Effector CD4-positive, alpha-beta T cell (primary cell): Measurements from ENCODE around the gene TACR1.

Experiments used
- DNase-seq: peaks from one replicate; pipeline ENCODE4 v3.0.0-alpha.2; 2020

Gene TACR1

DNA sequence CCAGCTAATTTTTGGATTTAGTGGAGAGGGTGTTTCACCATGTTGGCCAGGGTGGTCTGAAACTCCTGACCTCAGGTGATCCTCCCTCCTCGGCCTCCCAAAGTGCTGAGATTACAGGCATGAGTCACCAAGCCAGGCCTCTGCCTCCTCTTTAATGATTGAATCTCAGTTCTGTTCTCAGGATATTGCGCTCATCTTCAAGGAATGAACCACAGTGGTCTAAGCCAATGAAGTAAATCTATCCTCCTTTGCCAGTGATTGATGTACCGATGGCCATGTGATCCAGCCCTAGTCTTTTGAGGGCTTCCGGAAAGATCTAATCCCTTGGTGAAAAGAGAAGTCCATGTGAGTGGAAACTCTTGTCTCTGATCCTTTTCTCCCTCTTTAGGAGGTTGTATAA lies 192.3 kb downstream of the TACR1 start:
- DNase-seq: no peak

DNA sequence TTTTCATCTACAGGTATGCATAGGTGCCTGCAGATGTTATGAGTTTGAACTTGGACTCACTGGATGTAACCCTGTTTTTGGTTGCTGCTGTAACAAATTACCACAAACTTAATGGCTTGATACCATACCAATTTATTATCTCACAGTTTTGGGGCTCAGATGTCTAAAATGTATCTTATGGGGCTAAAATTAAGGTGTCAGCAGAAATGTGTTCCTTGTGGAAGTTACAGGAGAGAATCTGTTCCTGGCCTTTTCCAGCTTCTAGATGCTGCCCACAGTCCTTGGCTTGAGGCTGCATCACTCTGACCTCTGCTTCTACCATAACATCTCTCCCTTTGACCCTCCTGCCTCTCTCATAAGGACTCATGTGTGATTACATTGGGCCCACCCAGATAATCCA lies 193.3 kb downstream of the TACR1 start:
- no peak for DNase-seq

DNA sequence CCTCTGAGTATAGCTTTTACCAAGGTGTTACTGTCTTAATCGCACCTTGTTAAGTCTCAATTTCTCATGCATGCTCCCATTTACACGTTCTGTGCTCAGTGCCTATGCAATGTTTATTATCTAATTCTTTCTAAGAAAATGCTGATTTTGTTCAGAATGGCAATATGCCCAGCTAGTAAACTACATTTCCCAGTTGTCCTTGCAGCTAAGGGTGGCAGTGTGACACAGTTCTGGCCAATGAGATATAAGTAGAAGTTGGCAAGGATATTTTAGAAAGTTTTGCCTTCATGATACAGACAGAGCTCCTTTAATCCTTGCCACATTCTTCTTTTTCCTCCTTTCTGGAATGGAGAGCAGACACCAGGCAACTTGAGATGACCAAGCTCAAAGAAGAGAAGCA lies 195.5 kb downstream of the TACR1 start:
- DNase-seq: no peak

DNA sequence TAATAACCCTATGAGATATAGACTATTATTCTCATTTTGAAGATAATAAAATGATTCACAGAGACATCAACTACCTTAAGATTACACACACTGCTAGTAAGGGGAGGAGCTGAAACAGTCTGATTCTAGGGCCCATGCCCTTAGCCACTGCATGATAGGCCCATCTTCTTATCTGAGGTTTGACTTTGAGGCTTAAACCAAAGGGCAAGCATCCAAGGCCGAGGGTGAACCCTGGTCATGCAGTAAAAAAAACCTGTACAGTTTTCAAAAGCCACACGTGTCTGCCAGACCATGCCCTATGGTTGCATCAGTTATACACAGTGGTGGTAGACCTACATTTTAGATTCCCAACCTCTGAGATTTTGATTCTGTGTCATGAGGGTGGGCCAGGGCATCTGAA lies 196.0 kb downstream of the TACR1 start:
- DNase-seq: no peak

DNA sequence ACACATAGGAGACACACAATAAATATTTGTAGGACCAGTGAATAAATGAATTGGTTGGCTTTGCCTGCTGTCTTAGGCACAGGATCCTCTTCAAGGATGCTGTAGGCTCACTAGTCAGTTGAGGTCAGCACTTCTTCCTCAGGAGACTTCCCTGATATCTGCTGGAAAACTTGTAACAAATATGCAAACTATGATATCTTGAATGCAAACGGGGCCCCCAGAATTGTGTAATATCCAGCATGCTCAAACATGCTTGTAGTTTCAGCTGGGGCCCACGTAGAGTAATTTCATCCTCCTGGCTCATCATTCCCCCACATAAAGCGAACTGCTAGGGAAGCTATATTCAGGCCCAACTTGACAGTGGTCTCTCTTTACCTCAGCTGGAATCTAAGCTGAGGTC lies 197.3 kb downstream of the TACR1 start:
- DNase-seq: no peak

DNA sequence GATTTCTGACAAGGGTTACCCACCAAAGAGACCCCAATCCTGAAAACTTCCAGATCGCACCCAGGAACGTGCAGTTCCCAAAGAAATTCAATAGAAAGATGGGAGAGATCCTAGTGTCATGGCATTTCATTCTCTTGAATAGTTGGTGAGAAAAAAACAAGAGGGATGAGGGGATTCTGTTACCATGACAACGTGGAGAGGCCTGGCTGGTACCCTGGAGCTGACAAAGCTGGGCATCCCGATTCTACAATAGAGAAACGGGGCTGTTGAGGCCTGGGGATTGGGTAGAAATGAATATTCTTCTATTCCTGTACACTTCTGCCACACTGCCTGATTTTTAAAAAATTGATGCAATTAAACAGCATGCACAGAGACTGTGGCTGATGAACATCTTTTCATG lies 199.9 kb downstream of the TACR1 start:
- DNase-seq: no peak
